GM12878 (cell line): Measurements from ENCODE around the gene EPHA2. TPM values are rescaled to one million over a fixed set of nuclear protein-coding genes. Genes with fewer than 3 reads are reported as not detected.

Experiments used
- BACH1 ChIP-seq: fragments of 450-650 bp; IDR thresholded peaks from 2 replicates; pipeline ENCODE4 v1.6.1; 2017; ENCODE audit warnings: mild to moderate bottlenecking, borderline replicate concordance
- CREM ChIP-seq: IDR thresholded peaks from 2 replicates; pipeline ENCODE4 v1.6.1; 2014; ENCODE audit warnings: antibody characterized with exemption, low read depth
- NFXL1 ChIP-seq: fragments of 450-650 bp; IDR thresholded peaks from 2 replicates; pipeline ENCODE4 v1.6.1; 2017; ENCODE audit warnings: antibody characterized with exemption, mild to moderate bottlenecking, borderline replicate concordance
- PAX5 ChIP-seq: IDR thresholded peaks from 2 replicates; pipeline ENCODE4 v1.6.1; 2011; ENCODE audit warnings: low read depth, low read length, borderline replicate concordance
- PML ChIP-seq: IDR thresholded peaks from 2 replicates; pipeline ENCODE4 v1.6.1; 2012; ENCODE audit warnings: low read length, inconsistent platforms
- RAD21 ChIP-seq: IDR thresholded peaks from 2 replicates; pipeline ENCODE4 v1.6.1; 2011; ENCODE audit warnings: mild to moderate bottlenecking, low read depth, low read length, moderate library complexity; ENCODE audit not compliant: insufficient read depth
- RBBP5 ChIP-seq: fragments of 200-600 bp; sonication (generic); conservative IDR thresholded peaks from 2 replicates; pipeline ENCODE4 v1.6.1; 2016
- SMC3 ChIP-seq: IDR thresholded peaks from 2 replicates; pipeline ENCODE4 v1.6.1; 2011; ENCODE audit warnings: low read length, improper control_type of control experiment, borderline replicate concordance
- SPI1 ChIP-seq: IDR thresholded peaks from 2 replicates; pipeline ENCODE4 v1.6.1; 2011; ENCODE audit warnings: low read depth, mild to moderate bottlenecking, low read length, moderate library complexity, borderline replicate concordance; ENCODE audit not compliant: insufficient read depth
- SREBF1 ChIP-seq: IDR thresholded peaks from 2 replicates; pipeline ENCODE4 v1.6.1; 2012; ENCODE audit warnings: mild to moderate bottlenecking, low read length
- SREBF2 ChIP-seq: IDR thresholded peaks from 2 replicates; pipeline ENCODE4 v1.6.1; 2012; ENCODE audit warnings: mild to moderate bottlenecking, low read length
- SRF ChIP-seq, 2 experiments: IDR thresholded peaks; 2 replicates each; pipeline ENCODE4 v1.6.1; 2011; ENCODE audit warnings: low read depth in 2 of 2, low read length in 2 of 2, mild to moderate bottlenecking in 1 of 2, moderate library complexity in 1 of 2
- TBL1XR1 ChIP-seq: IDR thresholded peaks from 2 replicates; pipeline ENCODE4 v1.6.1; 2012; ENCODE audit warnings: low read depth, low read length, improper control_type of control experiment
- polyA plus RNA-seq, 11 experiments: library from polyadenylated mRNA; depleted of rRNA in 4 of 11; unstranded in 6 of 11; stranded (reverse) in 5 of 11; fragments of >200 nt; fragmentation: Nextera tagmentation in 4 of 11; fragmentation: Illumina TruSeq in 1 of 11; extraction: Ambion mirVana in 4 of 11; extraction: Trizol in 1 of 11; gene quantifications; 1 replicate in 1 of 11; 2 replicates in 10 of 11; pipeline versions ENCODE4 v1.2.1 to v1.2.3, GENCODE V29; 2011 to 2016; ENCODE audit warnings: inconsistent platforms in 2 of 11, missing spikeins in 2 of 11, low read depth in 1 of 11
- total RNA-seq, 4 experiments: library from RNA; depleted of rRNA in 3 of 4; stranded (reverse); fragments of >200 nt in 3 of 4; fragmentation: Illumina TruSeq in 1 of 4; extraction: Trizol in 1 of 4; gene quantifications; 2 replicates each; pipeline versions ENCODE4 v1.2.1 to v1.2.3, GENCODE V29; 2013 to 2021
- TF ChIP-seq, protein P1 (sequence below): fragments of 450-650 bp; formaldehyde crosslinking; IDR thresholded peaks from 2 replicates; pipeline ENCODE4 v1.4.0; 2020; ENCODE audit warnings: mild to moderate bottlenecking, moderate library complexity
- TF ChIP-seq, protein P2 (sequence below): IDR thresholded peaks from 2 replicates; pipeline ENCODE4 v1.6.1; 2012; ENCODE audit warnings: low read length, inconsistent platforms
- TF ChIP-seq, protein P3 (sequence below): IDR thresholded peaks from 2 replicates; pipeline ENCODE4 v1.6.1; 2012; ENCODE audit warnings: low read depth, low read length, improper control_type of control experiment
- TF ChIP-seq, protein P4 (sequence below): fragments of 450-650 bp; IDR thresholded peaks from 2 replicates; pipeline ENCODE4 v1.6.1; 2017; ENCODE audit warnings: borderline replicate concordance
- TF ChIP-seq, protein P5 (sequence below): IDR thresholded peaks from 2 replicates; pipeline ENCODE4 v1.6.1; 2012; ENCODE audit warnings: low read depth, low read length, improper control_type of control experiment
- TF ChIP-seq, protein P6 (sequence below): IDR thresholded peaks from 2 replicates; pipeline ENCODE4 v1.6.1; 2011; ENCODE audit warnings: borderline replicate concordance, low read depth, mild to moderate bottlenecking, moderate library complexity, low read length; ENCODE audit not compliant: insufficient read depth, poor library complexity, severe bottlenecking
- TF ChIP-seq, protein P7 (sequence below): IDR thresholded peaks from 2 replicates; pipeline ENCODE4 v1.6.1; 2012; ENCODE audit warnings: low read depth, low read length, improper control_type of control experiment

The EPHA2 gene
- total and polyA plus RNA-seq, 10 of the 15 experiments (the other 5 are each of a cell fraction or from before 2014, with no cell fraction given), result 0.04 to 0.51 (median 0.23) TPM; not detected in 2

DNA sequence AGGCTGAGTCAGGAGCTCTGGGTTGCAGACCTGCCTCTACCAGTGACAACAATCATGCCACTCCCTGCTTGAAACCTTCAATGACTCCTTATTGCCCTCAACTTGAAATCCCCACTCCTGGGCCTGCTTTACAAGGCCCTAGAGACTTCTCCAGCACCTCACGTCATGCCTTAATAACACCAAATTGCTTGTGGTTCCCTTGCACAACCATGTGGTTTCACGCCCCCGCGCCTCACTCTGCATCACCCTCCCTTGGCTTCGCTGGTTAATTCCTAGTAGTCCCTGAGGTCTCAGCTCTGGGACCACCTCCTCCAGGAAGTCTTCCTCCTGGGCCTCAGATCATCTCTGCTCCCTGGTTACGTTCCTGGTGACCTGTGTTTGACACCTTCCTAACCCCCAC, 33.0 kb downstream of the EPHA2 start (continued):
- TF ChIP-seq, protein P1, sequence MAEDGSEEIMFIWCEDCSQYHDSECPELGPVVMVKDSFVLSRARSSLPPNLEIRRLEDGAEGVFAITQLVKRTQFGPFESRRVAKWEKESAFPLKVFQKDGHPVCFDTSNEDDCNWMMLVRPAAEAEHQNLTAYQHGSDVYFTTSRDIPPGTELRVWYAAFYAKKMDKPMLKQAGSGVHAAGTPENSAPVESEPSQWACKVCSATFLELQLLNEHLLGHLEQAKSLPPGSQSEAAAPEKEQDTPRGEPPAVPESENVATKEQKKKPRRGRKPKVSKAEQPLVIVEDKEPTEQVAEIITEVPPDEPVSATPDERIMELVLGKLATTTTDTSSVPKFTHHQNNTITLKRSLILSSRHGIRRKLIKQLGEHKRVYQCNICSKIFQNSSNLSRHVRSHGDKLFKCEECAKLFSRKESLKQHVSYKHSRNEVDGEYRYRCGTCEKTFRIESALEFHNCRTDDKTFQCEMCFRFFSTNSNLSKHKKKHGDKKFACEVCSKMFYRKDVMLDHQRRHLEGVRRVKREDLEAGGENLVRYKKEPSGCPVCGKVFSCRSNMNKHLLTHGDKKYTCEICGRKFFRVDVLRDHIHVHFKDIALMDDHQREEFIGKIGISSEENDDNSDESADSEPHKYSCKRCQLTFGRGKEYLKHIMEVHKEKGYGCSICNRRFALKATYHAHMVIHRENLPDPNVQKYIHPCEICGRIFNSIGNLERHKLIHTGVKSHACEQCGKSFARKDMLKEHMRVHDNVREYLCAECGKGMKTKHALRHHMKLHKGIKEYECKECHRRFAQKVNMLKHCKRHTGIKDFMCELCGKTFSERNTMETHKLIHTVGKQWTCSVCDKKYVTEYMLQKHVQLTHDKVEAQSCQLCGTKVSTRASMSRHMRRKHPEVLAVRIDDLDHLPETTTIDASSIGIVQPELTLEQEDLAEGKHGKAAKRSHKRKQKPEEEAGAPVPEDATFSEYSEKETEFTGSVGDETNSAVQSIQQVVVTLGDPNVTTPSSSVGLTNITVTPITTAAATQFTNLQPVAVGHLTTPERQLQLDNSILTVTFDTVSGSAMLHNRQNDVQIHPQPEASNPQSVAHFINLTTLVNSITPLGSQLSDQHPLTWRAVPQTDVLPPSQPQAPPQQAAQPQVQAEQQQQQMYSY, result no peak
- TF ChIP-seq PML (no peak), RAD21 (no peak), SMC3 (no peak), CREM (no peak), SRF (IDR thresholded peaks at IDR 0.05; ENCODE audit: low read depth in 2 of 2, low read length in 2 of 2) (no peak), NFXL1 (no peak), SPI1 (no peak), TBL1XR1 (no peak), SREBF1 (no peak), BACH1 (no peak), PAX5 (no peak), SREBF2 (no peak), RBBP5 (no peak)
- TF ChIP-seq, protein P2, sequence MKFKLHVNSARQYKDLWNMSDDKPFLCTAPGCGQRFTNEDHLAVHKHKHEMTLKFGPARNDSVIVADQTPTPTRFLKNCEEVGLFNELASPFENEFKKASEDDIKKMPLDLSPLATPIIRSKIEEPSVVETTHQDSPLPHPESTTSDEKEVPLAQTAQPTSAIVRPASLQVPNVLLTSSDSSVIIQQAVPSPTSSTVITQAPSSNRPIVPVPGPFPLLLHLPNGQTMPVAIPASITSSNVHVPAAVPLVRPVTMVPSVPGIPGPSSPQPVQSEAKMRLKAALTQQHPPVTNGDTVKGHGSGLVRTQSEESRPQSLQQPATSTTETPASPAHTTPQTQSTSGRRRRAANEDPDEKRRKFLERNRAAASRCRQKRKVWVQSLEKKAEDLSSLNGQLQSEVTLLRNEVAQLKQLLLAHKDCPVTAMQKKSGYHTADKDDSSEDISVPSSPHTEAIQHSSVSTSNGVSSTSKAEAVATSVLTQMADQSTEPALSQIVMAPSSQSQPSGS, result no peak
- TF ChIP-seq, protein P3, sequence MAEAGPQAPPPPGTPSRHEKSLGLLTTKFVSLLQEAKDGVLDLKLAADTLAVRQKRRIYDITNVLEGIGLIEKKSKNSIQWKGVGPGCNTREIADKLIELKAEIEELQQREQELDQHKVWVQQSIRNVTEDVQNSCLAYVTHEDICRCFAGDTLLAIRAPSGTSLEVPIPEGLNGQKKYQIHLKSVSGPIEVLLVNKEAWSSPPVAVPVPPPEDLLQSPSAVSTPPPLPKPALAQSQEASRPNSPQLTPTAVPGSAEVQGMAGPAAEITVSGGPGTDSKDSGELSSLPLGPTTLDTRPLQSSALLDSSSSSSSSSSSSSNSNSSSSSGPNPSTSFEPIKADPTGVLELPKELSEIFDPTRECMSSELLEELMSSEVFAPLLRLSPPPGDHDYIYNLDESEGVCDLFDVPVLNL, result no peak
- TF ChIP-seq, protein P4, sequence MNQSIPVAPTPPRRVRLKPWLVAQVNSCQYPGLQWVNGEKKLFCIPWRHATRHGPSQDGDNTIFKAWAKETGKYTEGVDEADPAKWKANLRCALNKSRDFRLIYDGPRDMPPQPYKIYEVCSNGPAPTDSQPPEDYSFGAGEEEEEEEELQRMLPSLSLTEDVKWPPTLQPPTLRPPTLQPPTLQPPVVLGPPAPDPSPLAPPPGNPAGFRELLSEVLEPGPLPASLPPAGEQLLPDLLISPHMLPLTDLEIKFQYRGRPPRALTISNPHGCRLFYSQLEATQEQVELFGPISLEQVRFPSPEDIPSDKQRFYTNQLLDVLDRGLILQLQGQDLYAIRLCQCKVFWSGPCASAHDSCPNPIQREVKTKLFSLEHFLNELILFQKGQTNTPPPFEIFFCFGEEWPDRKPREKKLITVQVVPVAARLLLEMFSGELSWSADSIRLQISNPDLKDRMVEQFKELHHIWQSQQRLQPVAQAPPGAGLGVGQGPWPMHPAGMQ, result no peak
- TF ChIP-seq, protein P5, sequence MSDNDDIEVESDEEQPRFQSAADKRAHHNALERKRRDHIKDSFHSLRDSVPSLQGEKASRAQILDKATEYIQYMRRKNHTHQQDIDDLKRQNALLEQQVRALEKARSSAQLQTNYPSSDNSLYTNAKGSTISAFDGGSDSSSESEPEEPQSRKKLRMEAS, result no peak
- TF ChIP-seq, protein P6, sequence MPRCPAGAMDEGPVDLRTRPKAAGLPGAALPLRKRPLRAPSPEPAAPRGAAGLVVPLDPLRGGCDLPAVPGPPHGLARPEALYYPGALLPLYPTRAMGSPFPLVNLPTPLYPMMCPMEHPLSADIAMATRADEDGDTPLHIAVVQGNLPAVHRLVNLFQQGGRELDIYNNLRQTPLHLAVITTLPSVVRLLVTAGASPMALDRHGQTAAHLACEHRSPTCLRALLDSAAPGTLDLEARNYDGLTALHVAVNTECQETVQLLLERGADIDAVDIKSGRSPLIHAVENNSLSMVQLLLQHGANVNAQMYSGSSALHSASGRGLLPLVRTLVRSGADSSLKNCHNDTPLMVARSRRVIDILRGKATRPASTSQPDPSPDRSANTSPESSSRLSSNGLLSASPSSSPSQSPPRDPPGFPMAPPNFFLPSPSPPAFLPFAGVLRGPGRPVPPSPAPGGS, result no peak
- TF ChIP-seq, protein P7, sequence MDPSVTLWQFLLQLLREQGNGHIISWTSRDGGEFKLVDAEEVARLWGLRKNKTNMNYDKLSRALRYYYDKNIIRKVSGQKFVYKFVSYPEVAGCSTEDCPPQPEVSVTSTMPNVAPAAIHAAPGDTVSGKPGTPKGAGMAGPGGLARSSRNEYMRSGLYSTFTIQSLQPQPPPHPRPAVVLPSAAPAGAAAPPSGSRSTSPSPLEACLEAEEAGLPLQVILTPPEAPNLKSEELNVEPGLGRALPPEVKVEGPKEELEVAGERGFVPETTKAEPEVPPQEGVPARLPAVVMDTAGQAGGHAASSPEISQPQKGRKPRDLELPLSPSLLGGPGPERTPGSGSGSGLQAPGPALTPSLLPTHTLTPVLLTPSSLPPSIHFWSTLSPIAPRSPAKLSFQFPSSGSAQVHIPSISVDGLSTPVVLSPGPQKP, result no peak
